ENCODE results near the gene KIRREL1.

DNA sequence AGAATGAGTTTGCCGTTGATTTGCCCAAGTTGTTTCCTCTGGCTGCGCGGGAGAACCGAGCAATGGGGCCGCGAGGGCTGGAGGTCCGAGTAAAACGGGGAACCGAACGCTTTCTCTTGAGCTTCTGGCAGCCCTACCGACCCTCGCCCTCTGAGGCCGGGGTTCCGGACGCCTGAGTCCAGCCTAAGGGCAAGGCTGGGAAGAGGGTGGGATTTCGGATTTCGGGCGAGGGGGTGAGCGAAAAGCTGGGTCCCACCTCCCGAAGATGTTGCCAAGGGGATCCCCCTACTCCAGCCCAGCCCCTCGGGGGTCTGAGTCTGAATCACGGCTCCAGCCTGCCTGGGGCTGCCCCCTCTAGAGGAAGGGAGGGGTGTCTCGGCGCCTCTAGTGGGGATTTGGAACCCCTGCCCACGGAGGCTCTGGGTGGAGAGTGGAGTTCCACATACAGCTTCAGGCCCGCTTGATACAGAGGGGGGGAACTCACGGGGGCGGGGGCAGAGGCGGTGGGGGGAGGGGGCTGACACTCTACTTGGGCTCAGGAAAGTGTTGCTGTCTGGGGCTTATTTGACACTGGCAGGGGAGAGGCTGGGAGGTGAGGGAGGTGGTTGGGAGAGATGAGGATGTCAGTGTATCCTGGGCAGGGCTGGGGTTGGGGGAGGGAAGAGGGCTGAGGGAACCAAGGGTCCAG, 617 bp downstream of the KIRREL1 start:
- no peak for TF ChIP-seq ZNF274 (IDR thresholded peaks at IDR 0.05; ENCODE audit: low read depth, low read length)
- TF ChIP-seq YY1 (IDR thresholded peaks at IDR 0.05; ENCODE audit: insufficient read depth, insufficient read length) = no peak
- TF ChIP-seq SUZ12 (IDR thresholded peaks at IDR 0.05; ENCODE audit: extremely low read depth, insufficient read depth, insufficient read length) = no peak

Data from NT2/D1 (cell line).